GM18517 (cell line): ENCODE results near the gene CTAG2.
"Not testable (repeated sequence)": the region's sequence is repeated elsewhere in the genome, so short reads cannot be mapped to it uniquely, and the experiment has no call there.

Experiments used
- ATAC-seq: cut with Tn5 transposase; IDR thresholded peaks from one replicate; pipeline ENCODE4 v1.9.1; 2021; ENCODE audit warnings: mild to moderate bottlenecking, moderate library complexity; ENCODE audit not compliant: unreplicated experiment

Gene CTAG2

DNA sequence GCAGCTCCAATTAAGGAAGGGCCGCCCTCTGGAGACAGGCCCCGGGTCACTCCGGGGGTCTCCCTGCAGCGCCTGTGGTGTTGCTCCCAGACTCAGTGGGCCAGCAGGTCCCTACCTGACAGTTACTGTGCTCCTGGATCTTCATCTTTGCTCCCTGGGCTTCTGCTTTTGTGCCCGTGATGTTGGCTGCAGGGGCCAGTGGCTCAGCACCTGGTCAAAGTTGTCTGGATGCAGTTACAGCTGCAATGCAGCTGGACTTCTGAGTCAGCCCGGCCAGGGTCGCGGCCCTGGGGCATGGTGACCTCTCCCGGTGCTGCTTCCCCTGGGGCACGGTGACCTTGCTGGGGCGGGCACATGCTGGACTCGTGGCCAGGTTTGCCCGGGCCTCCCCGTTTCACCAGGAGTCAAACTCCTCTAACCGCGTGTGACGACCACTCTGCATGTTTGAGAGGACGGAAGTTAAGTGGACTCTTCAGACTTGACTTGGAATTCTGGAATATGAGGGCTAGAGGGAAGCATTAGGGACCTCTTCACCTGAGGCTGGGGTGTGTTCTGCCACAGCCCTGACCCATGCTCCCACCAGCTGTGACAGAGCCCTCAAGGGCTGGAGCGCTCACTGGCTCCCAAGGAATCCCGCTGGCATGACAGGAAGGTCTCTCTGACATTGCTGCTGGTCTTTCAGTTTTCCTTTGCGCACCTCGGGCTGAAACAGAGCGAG, 3.7 kb downstream of the CTAG2 start:
- ATAC-seq: no peak

GRCh38 chrX:154648931-154649330, 4.4 kb downstream of the CTAG2 start:
- no peak for ATAC-seq

- not testable (repeated sequence) for ATAC-seq
Measured at GRCh38 chrX:154645745-154646378, 7.5 kb downstream of the CTAG2 start.

GRCh38 chrX:154643708-154644107, 9.7 kb downstream of the CTAG2 start:
- not testable (repeated sequence) for ATAC-seq

- ATAC-seq: not testable (repeated sequence)
Measured at GRCh38 chrX:154641740-154642139, 11.6 kb downstream of the CTAG2 start.

- not testable (repeated sequence) for ATAC-seq
Measured at GRCh38 chrX:154633661-154634060, 19.7 kb downstream of the CTAG2 start.

DNA sequence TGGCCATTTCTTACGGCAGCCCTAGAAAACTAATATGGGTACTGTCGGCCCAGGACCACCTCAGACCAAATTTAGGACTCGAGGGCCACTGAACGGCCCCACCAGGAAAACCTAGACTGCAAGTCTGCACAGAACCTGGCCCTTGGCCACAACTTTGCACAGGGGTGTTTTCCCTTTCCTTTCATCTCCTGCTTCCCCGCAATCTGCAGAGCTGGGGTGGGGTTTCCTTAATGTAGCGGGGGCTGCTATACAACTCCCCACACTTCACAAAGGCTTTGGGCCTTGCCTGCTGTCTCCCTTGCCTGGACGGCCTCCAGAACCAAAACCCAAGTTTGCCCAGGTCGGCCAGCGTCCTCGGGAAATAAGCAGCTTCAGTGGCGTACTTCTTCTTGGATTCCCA, 22.4 kb downstream of the CTAG2 start:
- ATAC-seq: not testable (repeated sequence)

DNA sequence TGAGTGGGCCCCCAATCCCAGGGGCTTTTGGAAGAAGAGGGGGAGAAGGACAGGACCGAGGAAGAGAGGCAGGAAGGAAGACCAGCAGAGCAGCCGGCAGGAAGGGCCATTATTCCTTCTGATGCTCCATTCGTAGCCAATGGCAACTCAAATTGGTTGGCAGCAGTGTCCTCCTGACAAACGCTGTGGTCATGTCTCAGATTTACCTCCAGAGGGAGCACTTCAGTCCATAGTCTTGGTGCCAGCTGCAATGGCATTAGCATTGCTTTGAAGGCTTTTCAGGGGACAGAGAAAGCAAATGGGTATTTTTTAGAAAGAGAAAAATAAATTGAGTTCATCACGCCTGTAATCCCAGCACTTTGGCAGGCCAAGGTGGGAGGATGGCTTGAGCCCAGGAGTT, 24.4 kb downstream of the CTAG2 start:
- ATAC-seq: not testable (repeated sequence)

- ATAC-seq: not testable (repeated sequence)
Measured at GRCh38 chrX:154620767-154621414, 32.5 kb downstream of the CTAG2 start.

- ATAC-seq: not testable (repeated sequence)
Measured at GRCh38 chrX:154619182-154619581, 34.2 kb downstream of the CTAG2 start, which contains the start of gene CTAG1B. Gene CTAG1B (minus strand): TSS chrX:154619282. CDS start chrX:154619218, 64 bp downstream.

DNA sequence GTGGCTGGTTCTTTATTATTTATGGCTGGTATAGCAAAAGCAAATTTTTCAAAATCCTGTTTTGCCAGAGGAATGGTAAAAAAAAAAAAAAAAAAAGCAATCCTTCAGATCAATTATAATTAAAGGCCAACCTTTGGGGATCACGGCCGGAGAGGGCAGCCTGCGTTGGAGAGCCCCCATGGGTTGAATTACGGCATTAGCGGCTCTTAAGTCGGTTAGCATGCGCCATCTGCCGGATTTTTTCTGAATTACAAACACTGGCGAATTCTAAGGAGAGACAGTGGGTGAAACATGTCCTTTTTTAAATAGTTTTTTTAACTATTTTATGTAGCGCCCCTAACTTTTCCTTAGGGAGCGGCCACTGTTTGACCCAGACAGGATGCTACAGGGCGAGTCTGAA, 39.8 kb downstream of the CTAG2 start:
- not testable (repeated sequence) for ATAC-seq

DNA sequence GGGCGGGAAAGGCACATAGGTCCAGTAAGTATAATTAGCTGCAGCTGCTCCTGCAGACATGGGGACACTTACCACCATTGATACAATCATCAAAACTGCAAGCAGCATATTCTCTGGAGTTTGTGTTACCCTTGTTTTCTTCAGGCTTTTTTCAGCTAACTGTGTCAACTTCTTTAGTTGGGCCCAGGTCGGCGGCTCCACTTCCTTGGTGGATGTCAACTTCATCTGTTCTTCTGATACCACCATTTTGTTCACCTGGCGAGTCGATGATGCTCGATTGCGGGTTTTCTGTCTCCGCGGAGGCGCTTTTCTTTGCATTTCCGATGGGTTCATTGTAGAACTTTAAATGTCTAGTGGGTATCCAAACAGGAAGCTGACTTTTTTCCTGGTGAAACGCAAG, 42.2 kb downstream of the CTAG2 start:
- ATAC-seq: not testable (repeated sequence)

GRCh38 chrX:154608823-154609222, 44.6 kb downstream of the CTAG2 start:
- ATAC-seq: not testable (repeated sequence)

- ATAC-seq: not testable (repeated sequence)
Measured at GRCh38 chrX:154607976-154608375, 45.4 kb downstream of the CTAG2 start.

GRCh38 chrX:154607370-154607769, 46.0 kb downstream of the CTAG2 start:
- ATAC-seq: no peak

DNA sequence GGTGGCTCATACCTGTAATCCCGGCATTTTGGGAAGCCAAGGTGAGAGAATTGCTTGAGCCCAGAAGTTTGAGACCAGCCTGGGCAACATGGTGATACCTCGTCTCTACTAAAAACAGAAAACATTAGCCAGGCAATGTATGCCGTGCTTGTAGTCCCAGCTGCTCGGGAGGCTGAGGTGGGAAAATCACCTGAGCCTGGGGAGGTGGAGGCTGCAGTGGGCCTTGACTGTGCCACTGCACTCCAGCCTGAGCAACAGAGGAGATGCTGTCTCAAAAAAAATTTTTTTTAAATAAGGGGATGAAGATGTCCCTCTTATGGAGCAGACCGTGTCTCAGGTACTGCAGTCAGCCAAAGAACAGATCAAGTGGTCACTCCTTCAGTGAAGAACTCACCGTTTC, 47.8 kb downstream of the CTAG2 start:
- ATAC-seq: no peak

DNA sequence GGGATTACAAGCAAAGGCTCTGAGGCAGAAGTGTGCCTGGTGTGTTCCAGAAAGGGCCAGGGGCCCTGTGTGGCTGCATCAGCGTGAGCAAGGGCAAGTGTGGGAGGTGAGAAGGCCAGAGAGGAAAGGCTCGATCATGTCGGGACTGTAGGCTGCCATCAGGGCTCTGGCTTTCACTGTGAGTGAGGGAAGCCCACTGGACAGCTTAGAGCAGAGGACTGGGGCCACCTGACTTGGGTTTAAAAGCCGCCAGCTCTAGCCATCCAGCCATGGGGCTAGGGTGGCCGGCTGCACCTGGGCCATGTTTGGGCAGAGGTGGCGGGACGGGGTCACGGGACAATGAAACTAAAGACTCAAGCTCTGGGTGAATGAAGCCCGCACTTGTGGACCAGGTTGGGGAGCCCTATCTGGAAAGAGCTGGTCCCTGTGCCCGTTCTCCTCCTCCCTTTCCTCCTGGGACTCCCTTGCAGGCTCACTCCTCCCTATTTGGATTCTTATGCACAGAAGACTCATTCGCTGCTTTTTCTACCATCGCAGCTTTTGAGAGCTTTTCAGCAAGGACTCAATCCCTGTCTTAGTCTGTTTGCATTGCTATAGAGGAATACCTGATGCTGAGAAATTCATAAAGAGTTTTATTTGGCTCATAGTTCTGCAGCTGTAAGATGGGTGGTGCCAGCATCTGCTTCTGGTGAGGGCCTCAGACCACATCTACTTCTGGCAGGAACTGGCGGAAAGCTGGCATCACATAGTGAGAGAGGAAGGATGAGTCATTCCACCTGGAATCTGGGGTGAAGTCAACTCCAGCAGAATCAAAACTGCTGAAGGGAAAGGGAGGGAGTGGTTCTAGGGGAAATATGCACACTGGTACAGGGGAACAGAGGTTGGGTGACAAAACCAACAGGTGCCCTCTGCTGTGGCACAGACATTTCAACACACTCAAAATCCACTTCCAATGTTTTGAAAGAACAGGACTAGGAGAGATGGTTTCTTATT, 49.6 kb downstream of the CTAG2 start:
- ATAC-seq: no peak

GRCh38 chrX:154602766-154603437, 50.5 kb downstream of the CTAG2 start:
- no peak for ATAC-seq

- ATAC-seq: no peak
Measured at GRCh38 chrX:154602226-154602625, 51.2 kb downstream of the CTAG2 start.
